ENCODE results near the gene NPHS2.

- no peak for TF ChIP-seq CTCF (conservative IDR thresholded peaks at IDR 0.05; ENCODE audit: low read depth, low read length)
- no peak for TF ChIP-seq POLR2A (IDR thresholded peaks at IDR 0.05; ENCODE audit: low read depth, low read length)
- no peak for TF ChIP-seq CHD1 (IDR thresholded peaks at IDR 0.05; ENCODE audit: low read depth, low read length)
- TF ChIP-seq RCOR1 (IDR thresholded peaks at IDR 0.05; ENCODE audit: insufficient replicate concordance, low read length): no peak
- TF ChIP-seq MAZ (IDR thresholded peaks at IDR 0.05; ENCODE audit: borderline replicate concordance, low read depth, low read length): no peak
- no peak for TF ChIP-seq BHLHE40 (IDR thresholded peaks at IDR 0.05; ENCODE audit: low read depth, low read length)
- TF ChIP-seq SMC3 (IDR thresholded peaks at IDR 0.05; ENCODE audit: low read depth, low read length): no peak
- no peak for TF ChIP-seq RAD21 (IDR thresholded peaks at IDR 0.05; ENCODE audit: low read length)
- peak; percentile 70; the same call in 1 of the 2 replicates for TF ChIP-seq NFE2L2 (IDR thresholded peaks at IDR 0.05; ENCODE audit: low read depth, low read length)
- no peak for TF ChIP-seq USF2 (IDR thresholded peaks at IDR 0.05; ENCODE audit: low read depth, low read length)
- TF ChIP-seq ELK1 (IDR thresholded peaks at IDR 0.05; ENCODE audit: borderline replicate concordance, low read depth, low read length): no peak
- no peak for TF ChIP-seq MXI1 (IDR thresholded peaks at IDR 0.05; ENCODE audit: borderline replicate concordance, low read depth, low read length)
- TF ChIP-seq MAFK (IDR thresholded peaks at IDR 0.05; ENCODE audit: low read depth, low read length): no peak
Measured at GRCh38 chr1:179550746-179551682, 24.7 kb downstream of the NPHS2 start.

All from IMR-90 (cell line).